Thoracic aorta (tissue), 2 donors: ENCODE data around the gene RELN. TPM values are rescaled to one million over a fixed set of nuclear protein-coding genes. Genes with fewer than 3 reads are reported as not detected.

Source experiments
- ATAC-seq: fragments of 150-250 bp; one replicate; pipeline ENCODE4 v1.8.0; 2017; ENCODE audit warnings: low read depth; ENCODE audit not compliant: insufficient number of reproducible peaks, low FRiP score
- DNase-seq: peaks from one replicate; pipeline ENCODE4 v3.0.0-alpha.2; 2020; ENCODE audit warnings: low spot score
- H3K27ac ChIP-seq, 2 donors: fragments of 200-600 bp; sonication (generic); 1 replicate in 1 of 2; 2 replicates in 1 of 2; pipeline ENCODE4 v1.5.1; 2016; ENCODE audit warnings: mild to moderate bottlenecking in 2 of 2, moderate library complexity in 2 of 2
- H3K27me3 ChIP-seq: fragments of 200-600 bp; sonication (generic); replicated peaks from 2 replicates; pipeline ENCODE4 v1.6.0; 2016; ENCODE audit warnings: mild to moderate bottlenecking; ENCODE audit not compliant: insufficient read depth
- H3K36me3 ChIP-seq: fragments of 200-600 bp; sonication (generic); one replicate; pipeline ENCODE4 v1.5.1; 2016
- H3K4me1 ChIP-seq, 2 donors: fragments of 200-600 bp; sonication (generic); 1 replicate in 1 of 2; 2 replicates in 1 of 2; pipeline versions ENCODE4 v1.5.1 to v1.6.0; 2016; ENCODE audit warnings: low read depth in 2 of 2, mild to moderate bottlenecking in 1 of 2; ENCODE audit not compliant: control insufficient read depth in 1 of 2
- H3K4me3 ChIP-seq: fragments of 200-600 bp; sonication (generic); 2 replicates; pipeline ENCODE4 v1.5.1; 2016; ENCODE audit warnings: mild to moderate bottlenecking
- H3K9me3 ChIP-seq: fragments of 200-600 bp; sonication (generic); 2 replicates; pipeline ENCODE4 v1.5.1; 2016
- total RNA-seq, 2 donors: library from RNA; depleted of rRNA; stranded (reverse); fragments of >200 nt; gene quantifications; one replicate each; pipeline versions ENCODE4 v1.1.0 to v1.2.3, GENCODE V29; 2016
- TF ChIP-seq, protein P1 (sequence below): fragments of 200-600 bp; sonication (generic); IDR thresholded peaks from one replicate; pipeline ENCODE4 v1.5.1; 2019; ENCODE audit warnings: antibody characterized with exemption

The RELN gene
- total RNA-seq, 2 donors from 2014 or later = 0.49 to 5.1 TPM

DNA sequence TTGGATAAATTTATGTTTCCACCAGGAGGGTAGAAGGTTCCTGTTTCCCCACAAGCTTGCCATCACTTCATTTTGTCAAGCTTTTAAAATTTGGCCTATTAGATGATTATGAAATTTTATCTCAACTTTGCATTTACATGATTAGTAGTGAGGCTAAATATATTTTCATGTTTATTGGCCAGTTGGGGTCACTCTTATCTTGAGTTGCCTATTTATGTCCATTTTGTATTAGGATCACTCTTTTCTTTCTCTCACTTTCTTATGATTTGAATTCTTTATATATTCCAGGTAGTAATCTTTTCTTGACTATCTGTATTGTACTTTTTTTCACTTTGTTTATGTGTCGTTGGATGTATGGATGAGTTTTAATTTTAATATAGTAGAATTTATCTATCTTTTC, 324.9 kb downstream of the RELN start:
- TF ChIP-seq, protein P1, sequence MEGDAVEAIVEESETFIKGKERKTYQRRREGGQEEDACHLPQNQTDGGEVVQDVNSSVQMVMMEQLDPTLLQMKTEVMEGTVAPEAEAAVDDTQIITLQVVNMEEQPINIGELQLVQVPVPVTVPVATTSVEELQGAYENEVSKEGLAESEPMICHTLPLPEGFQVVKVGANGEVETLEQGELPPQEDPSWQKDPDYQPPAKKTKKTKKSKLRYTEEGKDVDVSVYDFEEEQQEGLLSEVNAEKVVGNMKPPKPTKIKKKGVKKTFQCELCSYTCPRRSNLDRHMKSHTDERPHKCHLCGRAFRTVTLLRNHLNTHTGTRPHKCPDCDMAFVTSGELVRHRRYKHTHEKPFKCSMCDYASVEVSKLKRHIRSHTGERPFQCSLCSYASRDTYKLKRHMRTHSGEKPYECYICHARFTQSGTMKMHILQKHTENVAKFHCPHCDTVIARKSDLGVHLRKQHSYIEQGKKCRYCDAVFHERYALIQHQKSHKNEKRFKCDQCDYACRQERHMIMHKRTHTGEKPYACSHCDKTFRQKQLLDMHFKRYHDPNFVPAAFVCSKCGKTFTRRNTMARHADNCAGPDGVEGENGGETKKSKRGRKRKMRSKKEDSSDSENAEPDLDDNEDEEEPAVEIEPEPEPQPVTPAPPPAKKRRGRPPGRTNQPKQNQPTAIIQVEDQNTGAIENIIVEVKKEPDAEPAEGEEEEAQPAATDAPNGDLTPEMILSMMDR = no peak
- no peak for ATAC-seq

DNA sequence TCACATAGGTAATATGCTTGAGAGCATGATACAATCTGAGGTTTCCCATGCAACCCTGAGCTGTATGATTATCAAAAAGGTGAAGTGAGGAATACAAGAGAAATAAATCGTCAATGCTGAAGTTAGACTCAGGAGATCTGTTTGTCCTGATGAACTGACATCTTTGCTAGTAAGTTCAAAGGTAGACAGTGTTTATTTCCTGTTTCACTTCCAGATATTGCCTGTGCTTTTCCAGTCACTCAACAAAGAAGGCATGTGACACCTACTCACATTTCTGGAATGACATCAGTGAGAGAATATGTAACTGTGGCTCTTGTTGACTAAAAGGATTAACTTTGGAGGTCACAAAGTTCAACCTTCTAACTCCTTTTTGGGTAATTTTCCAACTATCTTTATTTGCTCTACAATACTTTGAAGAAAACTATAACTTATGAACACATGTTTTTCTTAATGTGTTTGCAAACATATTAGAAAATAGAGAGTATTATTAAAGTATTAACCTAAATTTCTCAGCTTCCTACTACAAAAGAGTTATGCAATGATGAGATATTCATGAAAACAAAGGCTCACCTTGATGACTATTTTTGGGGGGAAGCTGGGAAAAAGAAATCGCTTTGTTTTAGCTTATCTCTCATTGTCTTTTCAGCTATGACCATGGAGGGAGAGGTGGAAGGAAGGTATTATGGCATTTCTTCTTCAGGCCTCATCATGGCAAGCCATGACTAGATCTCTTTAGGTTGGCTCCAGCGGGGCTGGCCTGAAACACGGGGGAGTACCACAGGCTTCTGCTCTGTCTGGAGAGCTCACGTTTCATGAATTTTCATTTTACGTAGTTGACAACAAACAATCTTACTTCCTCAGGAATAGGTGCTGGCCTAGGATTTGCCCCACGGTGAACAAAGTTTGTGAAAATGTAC, 328.7 kb downstream of the RELN start:
- Histone ChIP-seq H3K27me3 (no peaks in the 10 kb centered on the region), H3K9me3 (no peaks in the 10 kb centered on the region), H3K27ac (no peak overlapping the region), H3K4me3 (no peak overlapping the region), H3K4me1 (no peaks in the 10 kb centered on the region), H3K36me3 (no peaks in the 10 kb centered on the region)
- TF ChIP-seq, protein P1 = no peak
- ATAC-seq = no peak
- no peak for DNase-seq

More for the DNA sequence above, 324.9 kb downstream of the RELN start:
- H3K27ac ChIP-seq = no peak overlapping the region
- no peaks in the 10 kb centered on the region for H3K9me3 ChIP-seq
- no peak overlapping the region for H3K4me3 ChIP-seq
- H3K4me1 ChIP-seq = no peaks in the 10 kb centered on the region
- DNase-seq = no peak
- H3K27me3 ChIP-seq = no peaks in the 10 kb centered on the region
- no peaks in the 10 kb centered on the region for H3K36me3 ChIP-seq

DNA sequence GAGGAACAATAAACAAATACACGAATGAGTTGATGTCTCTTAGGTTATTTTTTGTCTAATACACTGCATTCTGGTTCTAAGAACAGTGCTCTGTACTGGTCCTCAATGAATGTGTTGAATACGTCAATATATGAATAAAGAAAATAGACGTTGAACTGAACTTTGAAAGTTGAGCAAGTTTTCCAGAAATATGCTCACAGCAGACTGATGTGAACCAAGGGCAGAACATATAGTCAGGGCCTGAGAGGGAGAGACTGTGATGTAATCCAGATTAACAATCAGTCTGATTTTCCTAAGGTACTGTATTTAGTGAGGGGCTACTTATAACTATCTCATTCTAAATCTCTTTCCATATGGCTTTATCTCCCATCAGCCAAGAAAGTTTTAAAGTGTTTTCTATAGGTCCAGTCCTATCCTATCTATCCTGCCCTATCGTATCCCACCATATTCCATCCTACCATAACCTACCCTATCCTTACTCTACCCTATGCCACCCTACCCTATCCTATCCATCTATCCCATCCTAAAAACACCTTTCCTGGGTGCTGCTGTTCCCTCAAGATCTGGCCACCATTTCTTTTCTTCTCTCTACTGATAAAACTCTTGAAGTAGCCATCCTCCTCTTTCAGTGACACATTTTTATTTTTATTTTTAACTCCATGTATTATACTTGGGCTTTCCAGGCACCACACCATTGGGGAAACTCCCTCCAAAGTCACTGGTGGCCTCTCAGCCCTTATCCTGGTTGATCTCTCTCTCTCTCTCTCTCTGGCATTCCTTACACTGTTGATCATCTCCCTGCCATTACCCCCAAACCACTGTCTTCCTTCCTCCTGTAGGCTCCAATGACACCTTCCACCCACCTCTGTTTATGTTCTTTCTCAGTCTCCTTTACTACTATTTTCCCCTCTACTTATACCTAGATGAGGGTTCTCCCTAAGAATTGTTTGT, 331.1 kb downstream of the RELN start:
- Histone ChIP-seq H3K27ac (no peak overlapping the region), H3K27me3 (no peaks in the 10 kb centered on the region), H3K9me3 (no peaks in the 10 kb centered on the region), H3K36me3 (no peaks in the 10 kb centered on the region), H3K4me3 (no peak overlapping the region), H3K4me1 (no peaks in the 10 kb centered on the region)
- ATAC-seq (no peak), DNase-seq (no peak)
- TF ChIP-seq, protein P1 = no peak

DNA sequence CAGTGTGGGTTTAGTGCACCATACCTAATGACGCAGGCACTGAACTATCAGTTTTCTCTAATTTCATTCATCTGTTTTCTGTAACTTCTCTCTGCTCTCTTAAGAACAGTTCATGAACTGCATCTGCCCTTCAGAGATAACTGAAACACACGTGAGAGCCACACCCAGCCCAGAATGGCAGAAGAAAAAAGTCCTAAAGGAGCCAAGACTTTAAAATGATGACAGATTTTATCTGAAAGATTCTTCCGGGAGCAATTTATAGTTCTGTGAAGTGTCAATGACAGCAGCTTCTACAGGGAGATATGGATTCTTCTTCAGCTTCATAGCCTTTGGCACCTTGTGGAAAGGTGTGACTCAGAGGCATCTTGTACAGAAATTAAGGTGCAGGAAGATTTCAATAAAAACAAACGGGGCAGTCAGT, 332.0 kb downstream of the RELN start:
- Histone ChIP-seq H3K27ac (no peak overlapping the region), H3K36me3 (no peaks in the 10 kb centered on the region), H3K27me3 (no peaks in the 10 kb centered on the region), H3K4me3 (no peak overlapping the region), H3K4me1 (no peaks in the 10 kb centered on the region), H3K9me3 (no peaks in the 10 kb centered on the region)
- ATAC-seq = no peak
- DNase-seq = no peak
- TF ChIP-seq, protein P1 = no peak

DNA sequence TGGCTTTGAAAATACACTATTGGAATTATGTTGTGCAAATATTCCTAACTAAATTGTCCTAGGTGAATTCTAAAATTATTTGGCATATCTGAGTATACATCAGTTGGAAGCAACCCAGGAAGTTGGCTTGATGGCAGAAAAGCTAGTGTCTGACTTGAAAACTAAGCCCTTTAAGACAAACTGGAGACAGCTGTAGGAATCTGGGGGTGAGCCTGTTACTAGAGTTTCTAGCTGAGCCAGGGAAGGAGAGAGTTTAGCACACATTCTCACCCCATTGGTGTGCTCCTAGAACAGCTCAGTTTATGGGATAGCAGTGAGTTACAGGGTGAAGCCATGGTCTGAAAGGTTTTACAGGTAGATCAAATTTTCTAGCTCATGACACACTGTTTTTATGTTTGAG, 333.2 kb downstream of the RELN start:
- no peak overlapping the region for H3K4me3 ChIP-seq
- ATAC-seq (no peak), DNase-seq (no peak)
- no peaks in the 10 kb centered on the region for H3K9me3 ChIP-seq
- no peaks in the 10 kb centered on the region for H3K27me3 ChIP-seq
- no peak overlapping the region for H3K27ac ChIP-seq
- H3K4me1 ChIP-seq = no peaks in the 10 kb centered on the region
- TF ChIP-seq, protein P1 = no peak
- no peaks in the 10 kb centered on the region for H3K36me3 ChIP-seq
